GM12865 (cell line): ENCODE measurements around the gene ABCA1.

Experiments used
- DNase-seq: peaks from one replicate; pipeline ENCODE4 v3.0.0; 2010; ENCODE audit warnings: low read depth
- H3K4me3 ChIP-seq: 2 replicates; pipeline ENCODE4 v1.5.1; 2011; ENCODE audit warnings: mild to moderate bottlenecking, low read depth, low read length, control low read depth
- TF ChIP-seq, protein P1 (sequence below): IDR thresholded peaks from 2 replicates; pipeline ENCODE4 v1.5.1; 2011; ENCODE audit warnings: low read length, control low read depth, low read depth, inconsistent platforms; ENCODE audit not compliant: insufficient read depth; ENCODE audit errors: missing control alignments

Gene ABCA1

DNA sequence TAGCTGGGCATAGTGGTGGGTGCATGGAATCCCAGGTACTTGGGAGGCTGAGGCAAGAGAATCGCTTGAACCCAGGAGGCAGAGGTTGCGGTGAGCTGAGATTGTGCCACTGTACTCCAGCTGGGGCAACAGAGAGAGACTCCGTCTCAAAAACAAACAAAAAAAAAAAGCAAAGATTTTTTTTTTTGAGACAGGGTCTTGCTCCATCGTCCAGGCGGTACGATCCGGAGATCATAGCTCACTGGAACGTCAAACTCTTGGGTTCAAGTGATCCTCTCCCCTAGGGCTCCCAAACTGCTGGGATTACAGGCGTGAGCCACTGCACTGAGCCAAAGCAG, 37.6 kb downstream of the ABCA1 start:
- DNase-seq = no peak
- no peak overlapping the region for H3K4me3 ChIP-seq
- TF ChIP-seq, protein P1, sequence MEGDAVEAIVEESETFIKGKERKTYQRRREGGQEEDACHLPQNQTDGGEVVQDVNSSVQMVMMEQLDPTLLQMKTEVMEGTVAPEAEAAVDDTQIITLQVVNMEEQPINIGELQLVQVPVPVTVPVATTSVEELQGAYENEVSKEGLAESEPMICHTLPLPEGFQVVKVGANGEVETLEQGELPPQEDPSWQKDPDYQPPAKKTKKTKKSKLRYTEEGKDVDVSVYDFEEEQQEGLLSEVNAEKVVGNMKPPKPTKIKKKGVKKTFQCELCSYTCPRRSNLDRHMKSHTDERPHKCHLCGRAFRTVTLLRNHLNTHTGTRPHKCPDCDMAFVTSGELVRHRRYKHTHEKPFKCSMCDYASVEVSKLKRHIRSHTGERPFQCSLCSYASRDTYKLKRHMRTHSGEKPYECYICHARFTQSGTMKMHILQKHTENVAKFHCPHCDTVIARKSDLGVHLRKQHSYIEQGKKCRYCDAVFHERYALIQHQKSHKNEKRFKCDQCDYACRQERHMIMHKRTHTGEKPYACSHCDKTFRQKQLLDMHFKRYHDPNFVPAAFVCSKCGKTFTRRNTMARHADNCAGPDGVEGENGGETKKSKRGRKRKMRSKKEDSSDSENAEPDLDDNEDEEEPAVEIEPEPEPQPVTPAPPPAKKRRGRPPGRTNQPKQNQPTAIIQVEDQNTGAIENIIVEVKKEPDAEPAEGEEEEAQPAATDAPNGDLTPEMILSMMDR = no peak

DNA sequence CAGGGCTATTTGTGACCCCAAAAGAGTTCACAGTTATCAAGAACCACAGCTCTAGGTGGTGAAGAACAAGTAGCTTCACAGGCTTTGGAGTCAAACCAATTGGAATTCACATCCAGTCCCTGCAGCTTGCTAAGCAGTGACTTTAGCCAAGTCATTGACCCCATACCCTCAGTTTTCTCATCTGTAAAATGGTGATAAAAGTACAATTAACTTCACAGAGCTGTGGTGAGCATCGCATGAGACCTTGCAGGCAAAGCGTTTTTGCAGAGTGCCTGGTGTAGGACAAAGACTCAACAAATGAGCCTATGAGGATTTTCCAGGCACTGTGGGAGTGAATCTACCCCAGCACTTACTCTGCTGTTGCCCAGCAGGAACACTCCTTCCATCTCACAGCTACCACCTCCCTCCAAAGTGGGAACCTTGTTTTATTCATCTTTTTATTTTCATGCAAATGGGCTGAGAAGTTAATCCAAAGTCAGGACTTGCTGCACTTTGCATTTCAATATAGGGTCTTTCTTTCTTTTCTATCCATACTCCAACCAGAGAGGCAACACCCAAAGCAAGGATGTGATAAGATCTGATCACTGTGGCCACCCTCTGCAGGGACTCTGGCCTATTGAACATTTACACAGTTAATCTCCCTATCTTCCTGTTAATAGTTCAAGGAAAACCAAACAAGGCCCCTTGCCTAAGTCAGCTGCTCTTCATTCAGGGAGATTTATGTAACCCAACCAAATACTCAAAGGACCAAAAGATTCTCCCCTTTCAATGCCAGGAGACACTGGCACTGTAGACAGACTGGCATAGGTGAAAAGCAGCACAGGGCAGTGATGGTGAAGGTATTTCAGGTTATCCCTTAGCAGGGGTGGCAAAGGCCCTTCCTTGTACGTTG, 41.9 kb downstream of the ABCA1 start:
- H3K4me3 ChIP-seq = no peak overlapping the region
- TF ChIP-seq, protein P1 = no peak
- no peak for DNase-seq

DNA sequence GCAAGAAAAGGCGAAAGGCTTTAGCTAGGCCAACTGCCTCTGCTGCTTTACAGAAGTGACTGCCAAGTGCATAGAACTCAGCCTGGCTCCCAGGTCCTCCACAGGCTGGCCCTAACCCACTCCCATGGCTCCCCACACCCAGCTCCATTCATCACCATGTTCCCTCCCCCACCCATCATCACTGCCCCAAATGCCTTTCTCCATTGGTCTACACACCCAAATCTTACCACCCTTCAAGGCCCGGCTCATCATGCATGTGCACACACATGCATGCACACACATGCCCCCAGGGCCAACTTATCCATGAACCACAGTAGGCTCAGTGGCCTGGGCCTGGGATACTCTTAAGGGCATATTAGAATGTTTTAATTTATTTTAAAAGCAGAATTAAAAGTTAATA, 44.8 kb downstream of the ABCA1 start:
- DNase-seq = no peak
- TF ChIP-seq, protein P1 = no peak
- H3K4me3 ChIP-seq = no peak overlapping the region

DNA sequence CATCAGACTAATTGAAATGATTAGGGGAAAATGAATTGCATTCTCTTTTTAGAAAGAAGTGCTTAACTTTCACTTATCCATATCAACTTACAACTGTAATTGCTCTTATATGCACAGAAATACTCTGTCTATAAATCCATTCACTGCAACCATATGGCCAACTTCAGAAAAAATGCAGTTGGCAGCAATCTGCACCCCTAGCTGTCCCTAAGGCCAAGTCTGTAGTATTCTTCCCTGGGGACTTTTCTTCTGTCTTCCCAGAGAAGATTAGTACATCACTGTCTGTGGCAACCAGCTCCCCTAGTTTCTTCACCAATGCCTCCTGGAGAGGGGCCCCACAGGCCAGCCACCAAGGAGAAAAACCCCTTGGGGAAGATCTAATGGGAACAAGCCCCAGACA, 45.4 kb downstream of the ABCA1 start:
- TF ChIP-seq, protein P1 = no peak
- no peak for DNase-seq
- no peak overlapping the region for H3K4me3 ChIP-seq

DNA sequence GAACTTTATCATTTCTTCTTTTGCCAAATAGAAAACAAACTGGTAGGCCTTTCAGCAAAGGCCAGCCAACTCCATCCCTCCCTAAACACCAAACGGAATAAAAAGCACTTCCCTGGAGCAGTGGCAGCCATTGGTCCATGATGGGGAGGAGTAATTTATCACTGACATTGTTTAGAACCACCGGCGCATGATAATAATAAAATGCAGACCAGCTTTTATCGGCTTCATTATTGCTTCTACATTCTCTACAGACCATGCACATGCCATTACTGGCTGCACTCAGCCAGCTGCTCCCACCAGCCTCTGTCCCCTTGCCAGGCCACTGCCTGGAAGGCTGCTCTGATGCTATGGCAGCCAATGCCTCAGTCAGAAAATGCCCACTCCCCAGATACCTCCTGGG, 45.9 kb downstream of the ABCA1 start:
- DNase-seq = no peak
- TF ChIP-seq, protein P1 = no peak

DNA sequence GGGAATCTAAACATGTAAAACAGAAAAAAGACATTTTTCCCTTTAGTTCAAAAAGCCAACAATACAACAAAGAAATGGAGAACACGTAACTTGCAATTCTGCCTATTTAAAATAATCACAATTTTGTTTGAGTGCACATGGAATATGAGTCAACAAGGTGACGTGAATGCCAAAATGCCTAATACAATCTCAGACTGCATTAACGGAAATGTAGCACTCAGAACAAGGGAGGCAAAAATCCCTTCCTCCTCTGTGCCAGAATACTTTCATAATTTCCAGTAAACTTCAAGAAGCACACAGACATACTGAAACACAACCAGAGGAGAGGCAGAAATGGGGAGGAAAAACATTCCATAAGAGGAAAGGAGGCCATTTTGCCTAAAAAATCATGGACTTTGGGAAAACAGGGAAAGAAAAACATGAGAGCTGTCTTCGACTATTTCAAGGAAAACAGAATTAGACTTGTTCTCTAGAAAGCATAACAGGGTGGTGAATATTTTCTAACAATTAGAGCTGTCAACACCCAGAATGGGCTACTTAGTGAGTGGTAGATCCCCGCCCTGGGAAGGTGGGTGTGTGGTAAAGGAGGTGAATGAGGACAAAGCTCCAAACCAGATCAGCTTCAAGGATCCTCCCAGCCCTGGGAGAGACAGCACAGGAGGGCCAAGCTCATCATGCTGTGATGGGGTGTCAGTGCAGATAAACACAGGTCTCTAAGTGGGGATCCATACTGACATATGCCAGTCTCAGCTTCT, 48.2 kb downstream of the ABCA1 start:
- no peak for DNase-seq
- no peak overlapping the region for H3K4me3 ChIP-seq
- TF ChIP-seq, protein P1 = no peak

More for the DNA sequence above, 45.9 kb downstream of the ABCA1 start:
- H3K4me3 ChIP-seq = no peak overlapping the region
